Tibial nerve (tissue), 4 donors: ENCODE results near the gene LRRC37B.
"Not testable (repeated sequence)": the region's sequence is repeated elsewhere in the genome, so short reads cannot be mapped to it uniquely, and the experiment has no call there.

ENCODE experiments used
- CTCF ChIP-seq, 5 experiments: fragments of 200-600 bp in 3 of 5; fragments of 450-650 bp in 2 of 5; sonication (generic) in 3 of 5; IDR thresholded peaks; one replicate each; pipeline ENCODE4 v1.5.1; 2016 to 2019; ENCODE audit warnings: antibody characterized with exemption in 5 of 5, mild to moderate bottlenecking in 3 of 5, moderate library complexity in 2 of 5
- EP300 ChIP-seq, 2 donors: sonication (generic); formaldehyde crosslinking; IDR thresholded peaks; one replicate each; pipeline ENCODE4 v1.6.1; 2017; ENCODE audit warnings: antibody characterized with exemption in 2 of 2, mild to moderate bottlenecking in 1 of 2

- not testable (repeated sequence) for TF ChIP-seq CTCF, EP300 (IDR thresholded peaks at IDR 0.05)
Observed at GRCh38 chr17:31970416-31970815, 36.8 kb upstream of the LRRC37B start.
